Measurements from ENCODE around the gene SLC22A1. TPM values are rescaled to one million over a fixed set of nuclear protein-coding genes. Genes with fewer than 3 reads are reported as not detected.
"Not testable (repeated sequence)": the region's sequence is repeated elsewhere in the genome, so short reads cannot be mapped to it uniquely, and the experiment has no call there.

The SLC22A1 gene
- polyA plus RNA-seq, 1 of the 3 experiments (the other 2 are of a cell fraction), result 0.20 TPM

DNA sequence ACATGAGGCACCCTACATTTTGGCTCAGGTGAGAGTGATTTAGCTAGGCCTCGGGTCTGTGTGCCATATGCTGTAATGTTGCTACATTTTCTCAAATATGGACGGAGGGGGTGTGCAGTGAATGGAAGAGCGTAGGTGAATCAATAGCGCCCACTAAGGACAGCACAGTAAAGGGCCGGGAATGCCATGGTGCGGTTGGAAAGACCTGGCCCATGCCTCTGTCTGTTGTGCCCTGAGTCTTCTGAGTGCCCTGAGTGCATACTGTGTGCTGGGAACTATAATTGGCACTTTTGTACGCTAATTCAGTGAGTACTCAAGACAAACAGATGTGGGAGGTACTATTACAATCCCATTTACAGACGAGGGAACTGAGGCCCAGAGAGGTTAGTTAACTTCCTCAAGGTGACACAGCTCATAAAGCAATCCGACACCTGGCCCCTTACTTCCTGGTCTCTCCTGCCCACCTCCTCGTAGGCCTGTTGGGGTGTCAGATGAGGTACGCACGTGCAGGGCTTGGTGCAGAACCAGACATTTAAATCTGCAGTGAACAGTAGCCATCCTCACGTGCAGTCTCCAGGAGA, 17.3 kb downstream of the SLC22A1 start:
- no peak overlapping the region for H2AFZ ChIP-seq (ENCODE audit: low read depth)
- ChIA-PET CTCF (interaction anchor here (0.7 to 1.8 kb wide), 18 partner anchors 9 to 491 kb away, joined by 3 to 25 read pairs (median 3); no protein-coding TSS in a partner anchor), POLR2A (no interaction called here)
- peaks cover 0 to 5% of the 10 kb centered on the region in 2 experiments; a peak in 1 of 4 replicates for H3K4me1 ChIP-seq (ENCODE audit: control insufficient read depth in 1 of 2, insufficient read depth in 2 of 2, low read depth in 1 of 2, low read length in 1 of 2)
- 71% methylated on average over 13 of the region's 13 CpGs for WGBS (ENCODE audit: low lambda C conversion rate)
- H4K20me1 ChIP-seq (ENCODE audit: insufficient read depth), result no peaks in the 10 kb centered on the region
- no peaks in the 10 kb centered on the region for H3K79me2 ChIP-seq (ENCODE audit: insufficient read depth)
- no peaks in the 10 kb centered on the region for H3F3A ChIP-seq (replicated peaks; ENCODE audit: insufficient read depth)
- H3K4me2 ChIP-seq, result peak overlapping the region; percentile 43
- no peak for DNase-seq
- H3K9me3 ChIP-seq, result no peaks in the 10 kb centered on the region
- H3K4me3 ChIP-seq (ENCODE audit: low read depth in 2 of 2, low read length in 1 of 2), result no peak overlapping the region
- TF ChIP-seq TAF1 (IDR thresholded peaks at IDR 0.05; ENCODE audit: borderline replicate concordance, low read depth, low read length), result no peak
- TF ChIP-seq, protein P1, sequence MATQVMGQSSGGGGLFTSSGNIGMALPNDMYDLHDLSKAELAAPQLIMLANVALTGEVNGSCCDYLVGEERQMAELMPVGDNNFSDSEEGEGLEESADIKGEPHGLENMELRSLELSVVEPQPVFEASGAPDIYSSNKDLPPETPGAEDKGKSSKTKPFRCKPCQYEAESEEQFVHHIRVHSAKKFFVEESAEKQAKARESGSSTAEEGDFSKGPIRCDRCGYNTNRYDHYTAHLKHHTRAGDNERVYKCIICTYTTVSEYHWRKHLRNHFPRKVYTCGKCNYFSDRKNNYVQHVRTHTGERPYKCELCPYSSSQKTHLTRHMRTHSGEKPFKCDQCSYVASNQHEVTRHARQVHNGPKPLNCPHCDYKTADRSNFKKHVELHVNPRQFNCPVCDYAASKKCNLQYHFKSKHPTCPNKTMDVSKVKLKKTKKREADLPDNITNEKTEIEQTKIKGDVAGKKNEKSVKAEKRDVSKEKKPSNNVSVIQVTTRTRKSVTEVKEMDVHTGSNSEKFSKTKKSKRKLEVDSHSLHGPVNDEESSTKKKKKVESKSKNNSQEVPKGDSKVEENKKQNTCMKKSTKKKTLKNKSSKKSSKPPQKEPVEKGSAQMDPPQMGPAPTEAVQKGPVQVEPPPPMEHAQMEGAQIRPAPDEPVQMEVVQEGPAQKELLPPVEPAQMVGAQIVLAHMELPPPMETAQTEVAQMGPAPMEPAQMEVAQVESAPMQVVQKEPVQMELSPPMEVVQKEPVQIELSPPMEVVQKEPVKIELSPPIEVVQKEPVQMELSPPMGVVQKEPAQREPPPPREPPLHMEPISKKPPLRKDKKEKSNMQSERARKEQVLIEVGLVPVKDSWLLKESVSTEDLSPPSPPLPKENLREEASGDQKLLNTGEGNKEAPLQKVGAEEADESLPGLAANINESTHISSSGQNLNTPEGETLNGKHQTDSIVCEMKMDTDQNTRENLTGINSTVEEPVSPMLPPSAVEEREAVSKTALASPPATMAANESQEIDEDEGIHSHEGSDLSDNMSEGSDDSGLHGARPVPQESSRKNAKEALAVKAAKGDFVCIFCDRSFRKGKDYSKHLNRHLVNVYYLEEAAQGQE (IDR thresholded peaks at IDR 0.05; ENCODE audit: low read depth, low read length), result no peak
- TF ChIP-seq, protein P2, sequence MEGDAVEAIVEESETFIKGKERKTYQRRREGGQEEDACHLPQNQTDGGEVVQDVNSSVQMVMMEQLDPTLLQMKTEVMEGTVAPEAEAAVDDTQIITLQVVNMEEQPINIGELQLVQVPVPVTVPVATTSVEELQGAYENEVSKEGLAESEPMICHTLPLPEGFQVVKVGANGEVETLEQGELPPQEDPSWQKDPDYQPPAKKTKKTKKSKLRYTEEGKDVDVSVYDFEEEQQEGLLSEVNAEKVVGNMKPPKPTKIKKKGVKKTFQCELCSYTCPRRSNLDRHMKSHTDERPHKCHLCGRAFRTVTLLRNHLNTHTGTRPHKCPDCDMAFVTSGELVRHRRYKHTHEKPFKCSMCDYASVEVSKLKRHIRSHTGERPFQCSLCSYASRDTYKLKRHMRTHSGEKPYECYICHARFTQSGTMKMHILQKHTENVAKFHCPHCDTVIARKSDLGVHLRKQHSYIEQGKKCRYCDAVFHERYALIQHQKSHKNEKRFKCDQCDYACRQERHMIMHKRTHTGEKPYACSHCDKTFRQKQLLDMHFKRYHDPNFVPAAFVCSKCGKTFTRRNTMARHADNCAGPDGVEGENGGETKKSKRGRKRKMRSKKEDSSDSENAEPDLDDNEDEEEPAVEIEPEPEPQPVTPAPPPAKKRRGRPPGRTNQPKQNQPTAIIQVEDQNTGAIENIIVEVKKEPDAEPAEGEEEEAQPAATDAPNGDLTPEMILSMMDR (IDR thresholded peaks at IDR 0.05), result no peak
- no peak for TF ChIP-seq FOXM1 (IDR thresholded peaks at IDR 0.05; ENCODE audit: low read depth)
- no peak for TF ChIP-seq RFX5 (IDR thresholded peaks at IDR 0.05; ENCODE audit: low read length)
- TF ChIP-seq ELF1 (IDR thresholded peaks at IDR 0.05), result no peak
- no peak for TF ChIP-seq TEAD4 (IDR thresholded peaks at IDR 0.05; ENCODE audit: borderline replicate concordance, insufficient read depth)
- H3K36me3 ChIP-seq (replicated peaks in 1 of 2; ENCODE audit: control insufficient read depth in 1 of 2, insufficient read depth in 2 of 2, low read length in 1 of 2), result no peaks in the 10 kb centered on the region
- H3K27me3 ChIP-seq (ENCODE audit: insufficient read depth), result no peaks in the 10 kb centered on the region
- no peaks in the 10 kb centered on the region for H3K9me2 ChIP-seq
- peak overlapping the region in 1 of 2 experiments; percentile 62; a peak in 2 of 4 replicates for H3K27ac ChIP-seq (ENCODE audit: low read depth in 2 of 2, low read length in 1 of 2)
- H3K9ac ChIP-seq, result no peak overlapping the region

DNA sequence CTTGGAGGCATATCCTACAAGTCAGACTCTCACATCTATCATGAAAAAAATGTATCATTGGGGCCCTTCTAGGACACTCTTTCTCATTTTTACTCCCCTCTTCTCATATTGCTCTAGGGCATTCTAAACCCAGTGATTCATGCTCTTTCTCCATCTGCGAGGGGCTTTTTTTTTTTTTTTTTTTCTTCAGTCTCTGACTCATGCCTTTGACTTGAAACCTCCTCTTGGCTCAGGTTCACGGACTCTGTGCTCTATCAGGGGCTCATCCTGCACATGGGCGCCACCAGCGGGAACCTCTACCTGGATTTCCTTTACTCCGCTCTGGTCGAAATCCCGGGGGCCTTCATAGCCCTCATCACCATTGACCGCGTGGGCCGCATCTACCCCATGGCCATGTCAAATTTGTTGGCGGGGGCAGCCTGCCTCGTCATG, 17.8 kb downstream of the SLC22A1 start:
- no peak overlapping the region for H3K9ac ChIP-seq
- WGBS (ENCODE audit: low lambda C conversion rate), result 50% methylated on average over 9 of the region's 12 CpGs
- H3K27ac ChIP-seq (ENCODE audit: low read depth in 2 of 2, low read length in 1 of 2), result peak overlapping the region in 1 of 2 experiments; percentile 62; a peak in 2 of 4 replicates
- H4K20me1 ChIP-seq (ENCODE audit: insufficient read depth), result no peaks in the 10 kb centered on the region
- ChIA-PET CTCF (interaction anchor here (1.3 to 1.8 kb wide), 2 partner anchors 20 to 340 kb away, joined by 3 to 4 read pairs; no protein-coding TSS in a partner anchor), POLR2A (no interaction called here)
- no peak overlapping the region for H2AFZ ChIP-seq (ENCODE audit: low read depth)
- H3K36me3 ChIP-seq (replicated peaks in 1 of 2; ENCODE audit: control insufficient read depth in 1 of 2, insufficient read depth in 2 of 2, low read length in 1 of 2), result no peaks in the 10 kb centered on the region
- peaks cover 0 to 5% of the 10 kb centered on the region in 2 experiments; a peak in 1 of 4 replicates for H3K4me1 ChIP-seq (ENCODE audit: control insufficient read depth in 1 of 2, insufficient read depth in 2 of 2, low read depth in 1 of 2, low read length in 1 of 2)
- no peaks in the 10 kb centered on the region for H3F3A ChIP-seq (replicated peaks; ENCODE audit: insufficient read depth)
- H3K27me3 ChIP-seq (ENCODE audit: insufficient read depth), result no peaks in the 10 kb centered on the region
- H3K4me2 ChIP-seq, result peak overlapping the region; percentile 43; the same call in 1 of the 2 replicates
- no peaks in the 10 kb centered on the region for H3K79me2 ChIP-seq (ENCODE audit: insufficient read depth)
- no peaks in the 10 kb centered on the region for H3K9me2 ChIP-seq
- H3K9me3 ChIP-seq, result no peaks in the 10 kb centered on the region
- H3K4me3 ChIP-seq (ENCODE audit: low read depth in 2 of 2, low read length in 1 of 2), result no peak overlapping the region
- no peak for TF ChIP-seq ELF1 (IDR thresholded peaks at IDR 0.05)
- TF ChIP-seq, protein P3, sequence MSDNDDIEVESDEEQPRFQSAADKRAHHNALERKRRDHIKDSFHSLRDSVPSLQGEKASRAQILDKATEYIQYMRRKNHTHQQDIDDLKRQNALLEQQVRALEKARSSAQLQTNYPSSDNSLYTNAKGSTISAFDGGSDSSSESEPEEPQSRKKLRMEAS (IDR thresholded peaks at IDR 0.05; ENCODE audit: low read depth), result no peak
- no peak for TF ChIP-seq TAF1 (IDR thresholded peaks at IDR 0.05; ENCODE audit: borderline replicate concordance, low read depth, low read length)
- TF ChIP-seq NRF1 (IDR thresholded peaks at IDR 0.05; ENCODE audit: low read depth, low read length), result no peak
- peak; percentile 84 for TF ChIP-seq FOSL2 (IDR thresholded peaks at IDR 0.05; ENCODE audit: borderline replicate concordance, low read depth)
- no peak for TF ChIP-seq GATA2 (CRISPR knock-in tag; IDR thresholded peaks at IDR 0.05)
- peak; percentile 65; the same call in 1 of the 2 replicates for TF ChIP-seq NFIC (IDR thresholded peaks at IDR 0.05; ENCODE audit: borderline replicate concordance)
- TF ChIP-seq JUND (IDR thresholded peaks at IDR 0.05), result peak; percentile 85
- peak; percentile 68 for TF ChIP-seq TCF12 (IDR thresholded peaks at IDR 0.05)
- TF ChIP-seq SIN3A (IDR thresholded peaks at IDR 0.05; ENCODE audit: borderline replicate concordance, low read depth, low read length), result no peak
- TF ChIP-seq, protein P4, sequence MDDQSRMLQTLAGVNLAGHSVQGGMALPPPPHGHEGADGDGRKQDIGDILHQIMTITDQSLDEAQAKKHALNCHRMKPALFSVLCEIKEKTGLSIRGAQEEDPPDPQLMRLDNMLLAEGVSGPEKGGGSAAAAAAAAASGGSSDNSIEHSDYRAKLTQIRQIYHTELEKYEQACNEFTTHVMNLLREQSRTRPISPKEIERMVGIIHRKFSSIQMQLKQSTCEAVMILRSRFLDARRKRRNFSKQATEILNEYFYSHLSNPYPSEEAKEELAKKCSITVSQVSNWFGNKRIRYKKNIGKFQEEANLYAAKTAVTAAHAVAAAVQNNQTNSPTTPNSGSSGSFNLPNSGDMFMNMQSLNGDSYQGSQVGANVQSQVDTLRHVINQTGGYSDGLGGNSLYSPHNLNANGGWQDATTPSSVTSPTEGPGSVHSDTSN (IDR thresholded peaks at IDR 0.05), result peak; percentile 19; the same call in 1 of the 2 replicates
- no peak for DNase-seq

DNA sequence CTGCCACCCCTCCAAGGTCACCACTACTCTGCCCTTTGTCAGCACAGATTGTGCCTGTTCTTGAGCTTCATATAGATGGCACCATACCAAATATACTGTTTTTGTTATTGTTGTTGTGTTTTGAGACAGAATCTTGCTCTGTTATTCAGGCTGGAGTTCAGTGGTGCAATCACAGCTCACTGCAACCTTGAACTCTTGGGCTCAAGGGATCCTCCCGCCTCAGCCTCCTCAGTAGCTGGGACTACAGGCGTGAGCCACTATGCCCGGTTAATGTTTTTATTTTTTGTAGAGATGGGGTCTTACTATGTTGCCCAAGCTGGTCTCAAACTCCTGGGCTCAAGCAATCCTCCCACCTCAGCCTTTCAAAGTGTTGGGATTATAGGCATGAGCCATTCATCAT, 18.9 kb downstream of the SLC22A1 start:
- DNase-seq; H3K79me2 ChIP-seq (ENCODE audit: insufficient read depth); H3K9me3 ChIP-seq; H3K4me1 ChIP-seq (ENCODE audit: control insufficient read depth in 1 of 2, insufficient read depth in 2 of 2, low read depth in 1 of 2, low read length in 1 of 2); H3K27me3 ChIP-seq (ENCODE audit: insufficient read depth); H4K20me1 ChIP-seq (ENCODE audit: insufficient read depth); H3K4me2 ChIP-seq; H3F3A ChIP-seq (replicated peaks; ENCODE audit: insufficient read depth); H2AFZ ChIP-seq (ENCODE audit: low read depth); H3K9me2 ChIP-seq; H3K27ac ChIP-seq (ENCODE audit: low read depth in 2 of 2, low read length in 1 of 2); H3K9ac ChIP-seq; H3K4me3 ChIP-seq (ENCODE audit: low read depth in 2 of 2, low read length in 1 of 2); H3K36me3 ChIP-seq (replicated peaks in 1 of 2; ENCODE audit: control insufficient read depth in 1 of 2, insufficient read depth in 2 of 2, low read length in 1 of 2); POLR2A ChIA-PET: not testable (repeated sequence)
- 69% methylated on average over 3 of the region's 3 CpGs for WGBS (ENCODE audit: low lambda C conversion rate)
- CTCF ChIA-PET, result interaction anchor here (0.8 kb wide), 1 partner anchor 315 kb away, joined by 5 read pairs; no protein-coding TSS in a partner anchor
